Measurements from ENCODE around the gene FKBP4.

Gene FKBP4

GRCh38 chr12:2853626-2854025, 58.9 kb downstream of the FKBP4 start:
- peak; percentile 37 for DNase-seq (ENCODE audit: low read depth)
